ENCODE results near the gene PARD3. TPM values are rescaled to one million over a fixed set of nuclear protein-coding genes. Genes with fewer than 3 reads are reported as not detected.

PARD3 gene
- total and polyA plus RNA-seq, 7 experiments from 2014 or later, result 0.19 to 1.2 (median 0.43) TPM

- intact Hi-C loops (cut with micrococcal nuclease), result no loop called here
- Histone ChIP-seq H3K4me1 (ENCODE audit: control insufficient read depth in 2 of 2, insufficient read depth in 2 of 2, low read length in 2 of 2) (no peaks in the 10 kb centered on the region), H3K27me3 (ENCODE audit: control insufficient read depth in 2 of 2, insufficient read depth in 2 of 2, low read length in 2 of 2) (no peaks in the 10 kb centered on the region), H3K4me3 (ENCODE audit: low read length) (no peak overlapping the region), H3K36me3 (ENCODE audit: control insufficient read depth in 2 of 3, insufficient read depth in 3 of 3, low read length in 3 of 3) (no peaks in the 10 kb centered on the region), H3K9me3 (ENCODE audit: control insufficient read depth in 2 of 3, low read length in 3 of 3) (no peaks in the 10 kb centered on the region), H3K27ac (ENCODE audit: low read depth, low read length) (no peak overlapping the region)
- Mint-ChIP-seq H3K36me3 (no peaks in the 10 kb centered on the region), H3K4me1 (no peaks in the 10 kb centered on the region), H3K27me3 (peaks cover 0 to 10% (median 5%) of the 10 kb centered on the region in 5 donors), H3K4me3 (no peak overlapping the region), H3K27ac (no peak overlapping the region), H3K9me3 (no peaks in the 10 kb centered on the region)
- ChIA-PET CTCF (no interaction called here), POLR2A (no interaction called here)
- no peak for DNase-seq
- no peak for ATAC-seq
Measured at GRCh38 chr10:34801097-34801733, 13.9 kb downstream of the PARD3 start.

DNA sequence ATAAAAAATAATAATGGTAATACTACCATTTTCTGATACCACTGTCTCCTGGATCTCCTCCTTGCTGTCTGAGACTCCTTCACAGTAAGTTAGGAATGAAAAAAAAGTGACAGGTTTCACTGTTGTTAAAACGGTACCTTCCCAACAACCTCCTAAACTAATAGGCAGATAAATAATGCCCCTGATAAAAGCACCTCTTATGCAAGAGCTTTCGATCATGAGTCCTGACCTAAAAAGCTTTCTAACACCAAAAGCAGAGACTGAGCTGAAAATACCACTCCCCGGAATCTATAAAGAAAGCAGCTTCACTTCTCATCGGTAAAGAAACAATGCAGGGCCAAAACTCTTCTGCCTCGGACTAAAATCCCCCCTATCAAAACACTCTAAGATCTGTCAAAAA is 14.5 kb downstream of the PARD3 start:
- Mint-ChIP-seq H3K4me1 (no peaks in the 10 kb centered on the region), H3K27me3 (peaks cover 0 to 10% (median 5%) of the 10 kb centered on the region in 5 donors), H3K36me3 (no peaks in the 10 kb centered on the region), H3K4me3 (no peak overlapping the region), H3K9me3 (no peaks in the 10 kb centered on the region), H3K27ac (no peak overlapping the region)
- Histone ChIP-seq H3K27me3 (ENCODE audit: control insufficient read depth in 2 of 2, insufficient read depth in 2 of 2, low read length in 2 of 2) (no peaks in the 10 kb centered on the region), H3K4me3 (ENCODE audit: low read length) (no peak overlapping the region), H3K9me3 (ENCODE audit: control insufficient read depth in 2 of 3, low read length in 3 of 3) (no peaks in the 10 kb centered on the region), H3K36me3 (ENCODE audit: control insufficient read depth in 2 of 3, insufficient read depth in 3 of 3, low read length in 3 of 3) (no peaks in the 10 kb centered on the region), H3K27ac (ENCODE audit: low read depth, low read length) (no peak overlapping the region), H3K4me1 (ENCODE audit: control insufficient read depth in 2 of 2, insufficient read depth in 2 of 2, low read length in 2 of 2) (no peaks in the 10 kb centered on the region)
- ATAC-seq (no peak), DNase-seq (no peak)
- intact Hi-C loops (cut with micrococcal nuclease), result loop anchor here in 1 of 2 donors (1.0 kb wide), 1 partner anchor 40 kb away; no protein-coding TSS in a partner anchor
- ChIA-PET CTCF (no interaction called here), POLR2A (no interaction called here)

DNA sequence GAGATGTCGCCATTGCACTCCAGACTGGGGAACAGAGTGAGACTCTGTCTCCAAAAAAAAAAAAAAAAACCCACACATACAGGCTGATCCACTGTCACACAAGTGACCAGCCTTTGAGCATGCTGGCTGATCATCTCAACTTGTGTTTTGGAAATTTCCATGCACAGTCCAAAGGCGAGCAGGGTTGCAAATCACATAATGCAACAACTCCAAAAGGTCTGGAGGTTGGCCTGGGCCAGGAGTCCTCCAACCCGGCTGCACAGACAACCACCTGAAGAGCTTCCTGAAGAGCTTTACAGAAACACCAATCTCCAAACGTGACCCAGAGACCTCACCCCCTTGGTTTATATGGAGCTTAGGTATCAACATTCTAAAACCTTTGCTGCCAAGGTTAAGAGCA is 16.4 kb downstream of the PARD3 start:
- no peak for DNase-seq
- H3K4me3 ChIP-seq (ENCODE audit: low read length), result no peak overlapping the region
- no peaks in the 10 kb centered on the region for H3K9me3 ChIP-seq (ENCODE audit: control insufficient read depth in 2 of 3, low read length in 3 of 3)
- H3K4me1 ChIP-seq (ENCODE audit: control insufficient read depth in 2 of 2, insufficient read depth in 2 of 2, low read length in 2 of 2), result no peaks in the 10 kb centered on the region
- CTCF ChIA-PET, result no interaction called here
- Mint-ChIP-seq H3K9me3 (no peaks in the 10 kb centered on the region), H3K27ac (no peak overlapping the region), H3K4me3 (no peak overlapping the region), H3K36me3 (no peaks in the 10 kb centered on the region), H3K4me1 (no peaks in the 10 kb centered on the region), H3K27me3 (peaks cover 0 to 9% (median 5%) of the 10 kb centered on the region in 5 donors)
- POLR2A ChIA-PET, result no interaction called here
- H3K27ac ChIP-seq (ENCODE audit: low read depth, low read length), result no peak overlapping the region
- intact Hi-C loops (cut with micrococcal nuclease), result no loop called here
- H3K27me3 ChIP-seq (ENCODE audit: control insufficient read depth in 2 of 2, insufficient read depth in 2 of 2, low read length in 2 of 2), result no peaks in the 10 kb centered on the region
- ATAC-seq, result no peak
- no peaks in the 10 kb centered on the region for H3K36me3 ChIP-seq (ENCODE audit: control insufficient read depth in 2 of 3, insufficient read depth in 3 of 3, low read length in 3 of 3)

DNA sequence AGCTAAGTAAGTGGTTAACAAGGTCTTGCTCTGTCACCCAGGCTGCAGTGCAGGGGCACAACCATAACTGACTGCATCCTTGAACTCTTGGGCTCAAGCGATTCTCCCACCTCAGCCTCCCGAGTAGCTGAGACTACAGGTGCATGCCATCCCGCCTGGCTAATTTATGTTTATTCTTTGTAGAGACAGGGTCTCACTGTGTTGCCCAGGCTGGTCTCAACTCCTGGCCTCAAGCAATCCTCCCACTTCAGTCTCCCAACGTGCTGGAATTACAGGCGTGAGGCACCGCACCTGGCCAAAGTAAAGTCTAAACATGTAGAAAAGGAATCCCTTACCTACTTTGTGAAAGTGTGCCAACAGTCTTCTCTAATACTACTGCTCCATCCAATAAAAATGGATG is 17.9 kb downstream of the PARD3 start:
- H3K4me3 Mint-ChIP-seq, result no peak overlapping the region
- H3K4me1 ChIP-seq (ENCODE audit: control insufficient read depth in 2 of 2, insufficient read depth in 2 of 2, low read length in 2 of 2), result no peaks in the 10 kb centered on the region
- peaks cover 0 to 18% (median 9%) of the 10 kb centered on the region in 5 donors for H3K27me3 Mint-ChIP-seq
- no peaks in the 10 kb centered on the region for H3K9me3 ChIP-seq (ENCODE audit: control insufficient read depth in 2 of 3, low read length in 3 of 3)
- H3K36me3 Mint-ChIP-seq, result no peaks in the 10 kb centered on the region
- no peaks in the 10 kb centered on the region for H3K4me1 Mint-ChIP-seq
- no peak for ATAC-seq
- no peak for DNase-seq
- ChIA-PET POLR2A (no interaction called here), CTCF (no interaction called here)
- no peak overlapping the region for H3K27ac Mint-ChIP-seq
- H3K36me3 ChIP-seq (ENCODE audit: control insufficient read depth in 2 of 3, insufficient read depth in 3 of 3, low read length in 3 of 3), result no peaks in the 10 kb centered on the region
- no peaks in the 10 kb centered on the region for H3K27me3 ChIP-seq (ENCODE audit: control insufficient read depth in 2 of 2, insufficient read depth in 2 of 2, low read length in 2 of 2)
- intact Hi-C loops (cut with micrococcal nuclease), result no loop called here
- no peak overlapping the region for H3K4me3 ChIP-seq (ENCODE audit: low read length)
- peaks cover 0 to 2% (median 0%) of the 10 kb centered on the region in 11 donors for H3K9me3 Mint-ChIP-seq
- no peak overlapping the region for H3K27ac ChIP-seq (ENCODE audit: low read depth, low read length)

GRCh38 chr10:34796133-34796532 is 19.0 kb downstream of the PARD3 start:
- no peak for ATAC-seq
- peaks cover 0 to 2% (median 0%) of the 10 kb centered on the region in 11 donors for H3K9me3 Mint-ChIP-seq
- no peak overlapping the region for H3K4me3 ChIP-seq (ENCODE audit: low read length)
- DNase-seq, result no peak
- no peaks in the 10 kb centered on the region for H3K4me1 Mint-ChIP-seq
- H3K9me3 ChIP-seq (ENCODE audit: control insufficient read depth in 2 of 3, low read length in 3 of 3), result no peaks in the 10 kb centered on the region
- H3K27me3 Mint-ChIP-seq, result peaks cover 0 to 19% (median 7%) of the 10 kb centered on the region in 5 donors
- H3K36me3 ChIP-seq (ENCODE audit: control insufficient read depth in 2 of 3, insufficient read depth in 3 of 3, low read length in 3 of 3), result no peaks in the 10 kb centered on the region
- intact Hi-C loops (cut with micrococcal nuclease), result no loop called here
- ChIA-PET CTCF (no interaction called here), POLR2A (no interaction called here)
- no peak overlapping the region for H3K27ac Mint-ChIP-seq
- H3K27ac ChIP-seq (ENCODE audit: low read depth, low read length), result no peak overlapping the region
- H3K36me3 Mint-ChIP-seq, result no peaks in the 10 kb centered on the region
- no peaks in the 10 kb centered on the region for H3K4me1 ChIP-seq (ENCODE audit: control insufficient read depth in 2 of 2, insufficient read depth in 2 of 2, low read length in 2 of 2)
- no peak overlapping the region for H3K4me3 Mint-ChIP-seq
- no peaks in the 10 kb centered on the region for H3K27me3 ChIP-seq (ENCODE audit: control insufficient read depth in 2 of 2, insufficient read depth in 2 of 2, low read length in 2 of 2)

- DNase-seq (no peak), ATAC-seq (no peak)
- peaks cover 0 to 2% (median 0%) of the 10 kb centered on the region in 7 donors for H3K4me1 Mint-ChIP-seq
- CTCF ChIA-PET, result no interaction called here
- Histone ChIP-seq H3K4me3 (ENCODE audit: low read length) (no peak overlapping the region), H3K4me1 (ENCODE audit: control insufficient read depth in 2 of 2, insufficient read depth in 2 of 2, low read length in 2 of 2) (no peaks in the 10 kb centered on the region), H3K36me3 (ENCODE audit: control insufficient read depth in 2 of 3, insufficient read depth in 3 of 3, low read length in 3 of 3) (no peaks in the 10 kb centered on the region), H3K27me3 (ENCODE audit: control insufficient read depth in 2 of 2, insufficient read depth in 2 of 2, low read length in 2 of 2) (no peaks in the 10 kb centered on the region), H3K27ac (ENCODE audit: low read depth, low read length) (no peak overlapping the region), H3K9me3 (ENCODE audit: control insufficient read depth in 2 of 3, low read length in 3 of 3) (no peaks in the 10 kb centered on the region)
- no peak overlapping the region for H3K4me3 Mint-ChIP-seq
- no peaks in the 10 kb centered on the region for H3K36me3 Mint-ChIP-seq
- peaks cover 0 to 23% (median 4%) of the 10 kb centered on the region in 5 donors for H3K27me3 Mint-ChIP-seq
- peaks cover 0 to 2% (median 0%) of the 10 kb centered on the region in 11 donors for H3K9me3 Mint-ChIP-seq
- intact Hi-C loops (cut with micrococcal nuclease), result no loop called here
- POLR2A ChIA-PET, result no interaction called here
- no peak overlapping the region for H3K27ac Mint-ChIP-seq
Measured at GRCh38 chr10:34795334-34795733, 19.8 kb downstream of the PARD3 start.

DNA sequence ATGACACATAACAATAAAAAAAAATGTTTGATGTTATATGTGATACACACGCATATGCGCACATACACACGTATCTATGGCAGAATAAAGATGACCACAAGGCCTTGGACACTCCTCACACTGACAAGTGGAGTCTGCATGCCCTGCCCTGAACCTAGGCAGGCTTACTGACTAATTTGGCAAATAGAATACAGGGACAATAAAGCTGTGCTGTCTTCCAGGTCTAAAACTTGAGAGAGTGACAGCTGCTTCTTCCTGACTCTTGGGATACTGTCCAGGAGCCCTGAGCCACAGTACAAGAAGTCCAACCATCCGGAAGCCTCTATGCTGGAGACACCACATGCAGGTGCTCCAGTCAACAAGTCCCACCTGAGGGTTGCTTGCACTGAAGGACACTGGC is 20.3 kb downstream of the PARD3 start:
- no peak overlapping the region for H3K27ac ChIP-seq (ENCODE audit: low read depth, low read length)
- no peaks in the 10 kb centered on the region for H3K9me3 ChIP-seq (ENCODE audit: control insufficient read depth in 2 of 3, low read length in 3 of 3)
- Mint-ChIP-seq H3K27me3 (peaks cover 0 to 23% (median 4%) of the 10 kb centered on the region in 5 donors), H3K36me3 (no peaks in the 10 kb centered on the region), H3K27ac (no peak overlapping the region), H3K9me3 (peaks cover 0 to 2% (median 0%) of the 10 kb centered on the region in 11 donors), H3K4me3 (no peak overlapping the region), H3K4me1 (peaks cover 0 to 2% (median 0%) of the 10 kb centered on the region in 7 donors)
- no peaks in the 10 kb centered on the region for H3K27me3 ChIP-seq (ENCODE audit: control insufficient read depth in 2 of 2, insufficient read depth in 2 of 2, low read length in 2 of 2)
- H3K4me3 ChIP-seq (ENCODE audit: low read length), result no peak overlapping the region
- ATAC-seq (no peak), DNase-seq (no peak)
- H3K36me3 ChIP-seq (ENCODE audit: control insufficient read depth in 2 of 3, insufficient read depth in 3 of 3, low read length in 3 of 3), result no peaks in the 10 kb centered on the region
- ChIA-PET CTCF (no interaction called here), POLR2A (no interaction called here)
- H3K4me1 ChIP-seq (ENCODE audit: control insufficient read depth in 2 of 2, insufficient read depth in 2 of 2, low read length in 2 of 2), result no peaks in the 10 kb centered on the region
- intact Hi-C loops (cut with micrococcal nuclease), result no loop called here

Measured in naive thymus-derived CD4-positive, alpha-beta T cell (primary cell).